NT2/D1 (cell line): ENCODE results near the gene TOLLIP.

ENCODE experiments used
- SUZ12 ChIP-seq: IDR thresholded peaks from 2 replicates; pipeline ENCODE4 v1.6.1; 2011; ENCODE audit not compliant: insufficient read length, insufficient read depth; ENCODE audit errors: extremely low read depth
- YY1 ChIP-seq: IDR thresholded peaks from 2 replicates; pipeline ENCODE4 v1.6.1; 2011; ENCODE audit not compliant: insufficient read length, insufficient read depth
- ZNF274 ChIP-seq: IDR thresholded peaks from 2 replicates; pipeline ENCODE4 v1.6.1; 2011; ENCODE audit warnings: mild to moderate bottlenecking, low read depth, low read length

DNA sequence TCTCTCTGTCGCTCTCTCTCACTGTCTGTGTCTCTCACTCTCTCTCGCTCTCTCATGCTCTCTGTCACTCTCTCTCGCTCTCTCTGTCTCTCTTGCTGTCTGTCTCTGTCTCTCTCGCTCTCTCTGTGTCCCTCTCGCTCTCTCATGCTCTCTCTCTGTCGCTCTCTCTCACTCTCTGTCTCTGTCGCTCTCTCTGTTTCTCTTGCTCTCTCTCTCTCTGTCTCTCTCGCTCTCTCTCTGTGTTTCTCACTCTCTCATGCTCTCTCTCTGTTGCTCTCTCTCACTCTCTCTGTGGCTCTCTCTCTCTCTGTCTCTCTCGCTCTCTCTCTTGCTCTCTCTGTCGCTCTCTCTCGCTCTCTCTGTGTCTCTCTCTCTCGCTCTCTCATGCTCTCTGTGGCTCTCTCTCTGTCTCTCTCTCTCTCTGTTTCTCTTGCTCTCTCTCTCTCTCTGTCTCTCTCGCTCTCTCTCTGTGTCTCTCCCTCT, 47.1 kb upstream of the TOLLIP start:
- no peak for TF ChIP-seq ZNF274
- TF ChIP-seq SUZ12 = no peak
- no peak for TF ChIP-seq YY1
